CD4-positive, alpha-beta T cell (primary cell): Measurements from ENCODE around the gene LYST. TPM values are rescaled to one million over a fixed set of nuclear protein-coding genes. Genes with fewer than 3 reads are reported as not detected.

Experiments
- ATAC-seq: fragments of 200-7000 bp; cut with Tn5 transposase; one replicate; pipeline ENCODE4 v1.10.0; 2022; ENCODE audit warnings: mild to moderate bottlenecking; ENCODE audit not compliant: poor library complexity
- CTCF ChIA-PET: fragments of 350-600 bp; sonication (Branson Sonifier 250); formaldehyde crosslinking; loops from one replicate; lab custom pipeline; 2021; ENCODE audit warnings: antibody characterized with exemption, inconsistent platforms; lab: Charles Lee
- POLR2A ChIA-PET: fragments of 350-600 bp; sonication (Branson Sonifier 250); formaldehyde crosslinking; loops from one replicate; lab custom pipeline; 2021; ENCODE audit warnings: antibody characterized with exemption, inconsistent platforms; lab: Charles Lee
- DNase-seq, 14 experiments: peaks; one replicate each; pipeline ENCODE4 v3.0.0-alpha.2; 2013 to 2020; ENCODE audit warnings: mixed read lengths in 2 of 14
- H3K27ac ChIP-seq, 2 donors: one replicate each; pipeline versions ENCODE4 v1.5.1 to v1.7.0; 2013; ENCODE audit warnings: low read length in 2 of 2, low read depth in 1 of 2, mild to moderate bottlenecking in 1 of 2
- H3K27me3 ChIP-seq, 2 experiments: 1 replicate in 1 of 2; 2 replicates in 1 of 2; pipeline versions ENCODE4 v1.6.1 to v1.7.0; 2013; ENCODE audit warnings: low read length in 2 of 2, control low read depth in 1 of 2, mild to moderate bottlenecking in 1 of 2, moderate library complexity in 1 of 2; ENCODE audit not compliant: insufficient read depth in 2 of 2, control insufficient read depth in 1 of 2
- H3K36me3 ChIP-seq: one replicate; pipeline ENCODE4 v1.6.1; 2013; ENCODE audit warnings: low read length, control low read depth; ENCODE audit not compliant: insufficient read depth
- H3K4me1 ChIP-seq: one replicate; pipeline ENCODE4 v1.6.1; 2013; ENCODE audit warnings: low read length, control low read depth; ENCODE audit not compliant: insufficient read depth
- H3K4me3 ChIP-seq: one replicate; pipeline ENCODE4 v1.5.1; 2013; ENCODE audit warnings: mild to moderate bottlenecking, low read length, moderate library complexity
- H3K9me3 ChIP-seq, 2 experiments: 1 replicate in 1 of 2; 2 replicates in 1 of 2; pipeline versions ENCODE4 v1.6.1 to v1.7.0; 2013; ENCODE audit warnings: low read length in 2 of 2, mild to moderate bottlenecking in 2 of 2, control low read depth in 1 of 2, moderate library complexity in 1 of 2; ENCODE audit not compliant: control insufficient read depth in 1 of 2, insufficient read depth in 1 of 2
- H3K27ac Mint-ChIP-seq: one replicate; pipeline ENCODE4 v1.8.0; 2020; ENCODE audit warnings: mixed read lengths
- H3K27me3 Mint-ChIP-seq: one replicate; pipeline ENCODE4 v1.8.0; 2021; ENCODE audit warnings: mixed read lengths
- H3K36me3 Mint-ChIP-seq: one replicate; pipeline ENCODE4 v1.8.0; 2021; ENCODE audit warnings: low read depth, mixed read lengths
- H3K4me1 Mint-ChIP-seq: one replicate; pipeline ENCODE4 v1.8.0; 2021; ENCODE audit warnings: low read depth, mixed read lengths
- H3K4me3 Mint-ChIP-seq: one replicate; pipeline ENCODE4 v1.8.0; 2020; ENCODE audit warnings: mild to moderate bottlenecking, mixed read lengths
- H3K9me3 Mint-ChIP-seq: one replicate; pipeline ENCODE4 v1.8.0; 2020; ENCODE audit warnings: mixed read lengths
- CTCF ChIP-seq: fragments of 200-600 bp; IDR thresholded peaks from one replicate; pipeline ENCODE4 v1.8.0; 2022; ENCODE audit warnings: antibody characterized with exemption, mild to moderate bottlenecking
- intact Hi-C, 2 experiments: fragments of 100-400 bp; cut with DNase I in 1 of 2; cut with micrococcal nuclease in 1 of 2; formaldehyde crosslinking; loops; one replicate each; pipeline versions ENCODE4 v1.15.1 to v1.9.0; 2023 to 2025; cut with DNase I, micrococcal nuclease
- total RNA-seq, 174 experiments: library from RNA in 2 of 174; stranded (reverse) in 2 of 174; gene quantifications; one replicate each; pipeline ENCODE4 v1.2.3 and lab custom pipeline; 2021 to 2026

LYST gene
- total RNA-seq, 2 experiments from 2014 or later = 24.9 to 26.8 TPM

GRCh38 chr1:235737751-235738150 is 129.0 kb downstream of the LYST start:
- CTCF ChIA-PET = no interaction called here
- no peak overlapping the region for H3K27ac Mint-ChIP-seq
- Histone ChIP-seq H3K9me3 (no peaks in the 10 kb centered on the region), H3K4me3 (no peak overlapping the region), H3K27ac (no peak overlapping the region), H3K27me3 (no peaks in the 10 kb centered on the region), H3K36me3 (peaks cover 19% of the 10 kb centered on the region), H3K4me1 (no peaks in the 10 kb centered on the region)
- POLR2A ChIA-PET = no interaction called here
- no peak for TF ChIP-seq CTCF
- peaks cover 60% of the 10 kb centered on the region for H3K36me3 Mint-ChIP-seq
- H3K4me3 Mint-ChIP-seq = no peak overlapping the region
- no peaks in the 10 kb centered on the region for H3K4me1 Mint-ChIP-seq
- intact Hi-C loops = no loop called here
- H3K27me3 Mint-ChIP-seq = no peaks in the 10 kb centered on the region
- ATAC-seq = no peak
- no peaks in the 10 kb centered on the region for H3K9me3 Mint-ChIP-seq
- no peak for DNase-seq

DNA sequence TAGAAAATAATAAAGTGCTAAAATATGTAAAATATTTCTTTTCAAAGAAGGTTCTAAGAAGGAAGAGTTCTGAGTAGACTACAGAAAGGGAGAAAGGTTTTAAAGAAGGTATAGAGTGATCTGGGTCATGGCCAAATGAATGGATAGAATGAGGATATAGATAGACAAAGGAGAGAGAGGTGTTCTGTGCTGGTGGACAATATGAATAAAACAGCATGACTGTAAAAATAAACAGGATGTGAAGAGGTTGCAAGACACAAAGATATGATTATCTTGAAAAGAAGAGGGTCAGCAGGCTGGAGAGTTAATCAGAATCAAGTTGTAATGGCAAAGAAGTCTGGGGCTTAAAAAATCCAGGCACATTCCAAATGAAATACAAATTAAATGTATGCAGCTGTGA is 130.4 kb downstream of the LYST start:
- H3K27ac Mint-ChIP-seq = no peak overlapping the region
- ChIA-PET POLR2A (no interaction called here), CTCF (no interaction called here)
- H3K4me3 Mint-ChIP-seq = no peak overlapping the region
- Histone ChIP-seq H3K4me3 (no peak overlapping the region), H3K27ac (no peak overlapping the region), H3K27me3 (no peaks in the 10 kb centered on the region), H3K9me3 (no peaks in the 10 kb centered on the region), H3K4me1 (no peaks in the 10 kb centered on the region), H3K36me3 (peaks cover 12% of the 10 kb centered on the region)
- peaks cover 53% of the 10 kb centered on the region for H3K36me3 Mint-ChIP-seq
- intact Hi-C loops = no loop called here
- no peaks in the 10 kb centered on the region for H3K4me1 Mint-ChIP-seq
- no peak for DNase-seq
- no peaks in the 10 kb centered on the region for H3K9me3 Mint-ChIP-seq
- no peak for ATAC-seq
- no peaks in the 10 kb centered on the region for H3K27me3 Mint-ChIP-seq
- no peak for TF ChIP-seq CTCF

DNA sequence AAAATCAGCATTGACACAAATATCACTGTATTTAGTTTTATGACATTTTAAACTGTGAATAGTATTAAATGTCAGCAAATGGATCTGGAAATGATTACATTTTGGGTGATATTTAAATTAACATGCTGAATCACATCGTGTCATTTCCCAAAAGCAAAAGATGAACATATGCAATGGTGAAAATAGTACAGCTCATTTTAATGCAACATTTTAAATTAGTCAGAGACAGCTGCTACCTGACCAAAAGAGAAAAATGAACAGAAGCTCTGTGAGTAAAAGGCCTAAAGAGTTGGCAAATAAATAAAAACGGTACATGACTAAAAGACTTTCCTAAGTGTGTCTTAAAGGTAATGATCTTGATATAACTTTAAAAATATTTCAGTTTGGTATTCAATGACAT is 131.1 kb downstream of the LYST start:
- Histone ChIP-seq H3K4me1 (no peaks in the 10 kb centered on the region), H3K27ac (no peak overlapping the region), H3K4me3 (no peak overlapping the region), H3K36me3 (peaks cover 16% of the 10 kb centered on the region), H3K27me3 (no peaks in the 10 kb centered on the region), H3K9me3 (no peaks in the 10 kb centered on the region)
- Mint-ChIP-seq H3K36me3 (peaks cover 48% of the 10 kb centered on the region), H3K27me3 (no peaks in the 10 kb centered on the region), H3K4me3 (no peak overlapping the region), H3K4me1 (no peaks in the 10 kb centered on the region), H3K9me3 (no peaks in the 10 kb centered on the region), H3K27ac (no peak overlapping the region)
- POLR2A ChIA-PET = no interaction called here
- ATAC-seq (no peak), DNase-seq (no peak)
- intact Hi-C loops = no loop called here
- TF ChIP-seq CTCF = no peak
- CTCF ChIA-PET = no interaction called here
